HEK293 (cell line): ENCODE measurements around the gene OR52E2.

Source experiments
- CTCF ChIA-PET: fragments of 350-600 bp; formaldehyde crosslinking; extraction: SDS; loops from one replicate; lab custom pipeline; 2021; ENCODE audit warnings: antibody characterized with exemption; lab: Yijun Ruan, JAX
- POLR2A ChIA-PET: fragments of 300-600 bp; formaldehyde crosslinking; extraction: SDS; loops from one replicate; lab custom pipeline; 2020; ENCODE audit warnings: antibody characterized with exemption, inconsistent platforms; lab: Yijun Ruan, JAX
- H3K27ac ChIP-seq: fragments of 200-500 bp; sonication (Bioruptor generic); 2 replicates; pipeline ENCODE4 v1.5.1; 2014; ENCODE audit warnings: low read depth, low read length, control low read depth, inconsistent platforms; ENCODE audit errors: extremely low read depth
- H3K36me3 ChIP-seq, 2 experiments: fragments of 200-500 bp in 1 of 2; sonication (Bioruptor generic) in 1 of 2; 1 replicate in 1 of 2; 2 replicates in 1 of 2; pipeline ENCODE4 v1.5.1; 2014 to 2017; ENCODE audit warnings: inconsistent platforms in 2 of 2, low read length in 2 of 2; ENCODE audit not compliant: control insufficient read depth in 2 of 2, insufficient read depth in 1 of 2
- H3K4me1 ChIP-seq: fragments of 200-500 bp; sonication (Bioruptor generic); 2 replicates; pipeline ENCODE4 v1.5.1; 2014; ENCODE audit warnings: mild to moderate bottlenecking, low read length, inconsistent platforms; ENCODE audit not compliant: control insufficient read depth, insufficient read depth
- H3K4me3 ChIP-seq: 2 replicates; pipeline ENCODE4 v1.5.1; 2011; ENCODE audit warnings: low read depth, mild to moderate bottlenecking, control low read depth, low read length, moderate library complexity
- H3K9me3 ChIP-seq: fragments of 200-500 bp; sonication (Bioruptor generic); 2 replicates; pipeline ENCODE4 v1.5.1; 2014; ENCODE audit warnings: low read depth, low read length, inconsistent platforms; ENCODE audit not compliant: control insufficient read depth, insufficient read depth
- ATF2 ChIP-seq: fragments of 450-650 bp; formaldehyde crosslinking; IDR thresholded peaks from 2 replicates; pipeline ENCODE4 v1.5.1; 2016; ENCODE audit warnings: missing biosample characterization, missing genetic modification characterization, low read depth
- CTCF ChIP-seq: fragments of 450-650 bp; formaldehyde crosslinking; IDR thresholded peaks from 2 replicates; pipeline ENCODE4 v1.5.1; 2016; ENCODE audit warnings: missing biosample characterization, missing genetic modification characterization
- KLF8 ChIP-seq: fragments of 450-650 bp; formaldehyde crosslinking; IDR thresholded peaks from 2 replicates; pipeline ENCODE4 v1.5.1; 2016; ENCODE audit warnings: missing biosample characterization, missing genetic modification characterization
- OVOL3 ChIP-seq: fragments of 450-650 bp; formaldehyde crosslinking; IDR thresholded peaks from 2 replicates; pipeline ENCODE4 v1.5.1; 2016; ENCODE audit warnings: missing biosample characterization, missing genetic modification characterization
- ZFP69B ChIP-seq: fragments of 450-650 bp; formaldehyde crosslinking; IDR thresholded peaks from 2 replicates; pipeline ENCODE4 v1.5.1; 2016; ENCODE audit warnings: missing biosample characterization, missing genetic modification characterization
- ZNF146 ChIP-seq: fragments of 450-650 bp; formaldehyde crosslinking; IDR thresholded peaks from 2 replicates; pipeline ENCODE4 v1.5.1; 2016; ENCODE audit warnings: missing biosample characterization, missing genetic modification characterization
- ZNF221 ChIP-seq: fragments of 450-650 bp; formaldehyde crosslinking; IDR thresholded peaks from 2 replicates; pipeline ENCODE4 v1.5.1; 2017; ENCODE audit warnings: missing biosample characterization, missing genetic modification characterization, borderline replicate concordance
- ZNF23 ChIP-seq: fragments of 450-650 bp; formaldehyde crosslinking; IDR thresholded peaks from 2 replicates; pipeline ENCODE4 v1.5.1; 2016; ENCODE audit warnings: missing biosample characterization, missing genetic modification characterization, borderline replicate concordance
- ZNF341 ChIP-seq: fragments of 450-650 bp; formaldehyde crosslinking; IDR thresholded peaks from 2 replicates; pipeline ENCODE4; 2016; ENCODE audit warnings: low read depth, missing biosample characterization, missing genetic modification characterization
- ZNF37A ChIP-seq: fragments of 450-650 bp; IDR thresholded peaks from 2 replicates; pipeline ENCODE4 v1.5.1; 2018; ENCODE audit warnings: missing biosample characterization, missing genetic modification characterization
- ZNF391 ChIP-seq: fragments of 450-650 bp; formaldehyde crosslinking; IDR thresholded peaks from 2 replicates; pipeline ENCODE4 v1.5.1; 2016; ENCODE audit warnings: low read depth, missing biosample characterization, missing genetic modification characterization, borderline replicate concordance
- ZNF404 ChIP-seq: fragments of 450-650 bp; formaldehyde crosslinking; IDR thresholded peaks from 2 replicates; pipeline ENCODE4 v1.5.1; 2017; ENCODE audit warnings: missing biosample characterization, missing genetic modification characterization
- ZNF473 ChIP-seq: fragments of 450-650 bp; formaldehyde crosslinking; IDR thresholded peaks from 2 replicates; pipeline ENCODE4 v1.5.1; 2017; ENCODE audit warnings: missing biosample characterization, missing genetic modification characterization
- ZNF585B ChIP-seq: fragments of 450-650 bp; formaldehyde crosslinking; IDR thresholded peaks from 2 replicates; pipeline ENCODE4 v1.5.1; 2016; ENCODE audit warnings: missing biosample characterization, missing genetic modification characterization
- ZNF621 ChIP-seq: fragments of 450-650 bp; formaldehyde crosslinking; IDR thresholded peaks from 2 replicates; pipeline ENCODE4 v1.5.1; 2017; ENCODE audit warnings: missing biosample characterization, missing genetic modification characterization
- ZNF626 ChIP-seq: fragments of 450-650 bp; sonication (Bioruptor Pico); formaldehyde crosslinking; IDR thresholded peaks from 2 replicates; pipeline ENCODE4 v1.5.1; 2018; ENCODE audit warnings: missing biosample characterization, missing genetic modification characterization, inconsistent platforms
- ZNF629 ChIP-seq: fragments of 450-650 bp; formaldehyde crosslinking; IDR thresholded peaks from 2 replicates; pipeline ENCODE4 v1.5.1; 2017; ENCODE audit warnings: missing biosample characterization, missing genetic modification characterization
- ZNF654 ChIP-seq: fragments of 450-650 bp; formaldehyde crosslinking; IDR thresholded peaks from 2 replicates; pipeline ENCODE4 v1.5.1; 2016; ENCODE audit warnings: low read depth, missing biosample characterization, missing genetic modification characterization
- ZNF677 ChIP-seq: fragments of 450-650 bp; IDR thresholded peaks from 2 replicates; pipeline ENCODE4 v1.5.0; 2018; ENCODE audit warnings: missing biosample characterization, mild to moderate bottlenecking, missing genetic modification characterization, moderate library complexity
- ZSCAN16 ChIP-seq: fragments of 450-650 bp; formaldehyde crosslinking; IDR thresholded peaks from 2 replicates; pipeline ENCODE4 v1.5.1; 2016; ENCODE audit warnings: missing biosample characterization, missing genetic modification characterization
- TF ChIP-seq, protein P1 (sequence below): fragments of 450-650 bp; formaldehyde crosslinking; IDR thresholded peaks from 2 replicates; pipeline ENCODE4 v1.5.1; 2016; ENCODE audit warnings: missing biosample characterization, missing genetic modification characterization
- TF ChIP-seq, protein P2 (sequence below): fragments of 450-650 bp; formaldehyde crosslinking; IDR thresholded peaks from 2 replicates; pipeline ENCODE4 v1.5.1; 2016; ENCODE audit warnings: missing biosample characterization, missing genetic modification characterization

OR52E2 gene

DNA sequence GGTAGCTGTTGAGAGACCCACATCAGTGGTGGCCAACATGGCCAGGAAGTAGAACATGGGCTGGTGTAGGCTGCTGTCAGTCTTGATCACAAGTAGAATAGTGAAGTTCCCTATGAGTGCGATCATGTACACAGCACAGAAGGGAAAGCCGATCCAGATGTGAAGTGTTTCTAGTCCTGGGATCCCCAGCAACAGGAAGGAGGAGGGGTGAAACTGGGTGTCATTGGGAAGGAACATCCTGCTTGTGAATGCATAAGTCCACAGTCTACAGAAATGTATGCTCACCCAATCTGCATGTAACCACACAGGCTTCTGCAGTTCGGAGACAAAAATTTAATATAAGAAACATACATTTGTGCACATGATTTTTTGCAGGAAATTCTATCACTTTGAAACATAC lies at the start of gene OR52E2:
Gene OR52E2 (minus strand): TSS at position 237 of the 400 bp plus-strand sequence. CDS start 0 bp downstream, at position 237.
- no peak within 1 kb of the TSS for H3K4me3 ChIP-seq
- H3K9me3 ChIP-seq: no peaks in the 10 kb centered on the region
- CTCF ChIA-PET: interaction anchor here (0.5 kb wide), 1 partner anchor 521 kb away, joined by 3 read pairs; no protein-coding TSS in a partner anchor
- H3K27ac ChIP-seq: no peak within 1 kb of the TSS
- POLR2A ChIA-PET: no interaction called here
- TF ChIP-seq, protein P1, sequence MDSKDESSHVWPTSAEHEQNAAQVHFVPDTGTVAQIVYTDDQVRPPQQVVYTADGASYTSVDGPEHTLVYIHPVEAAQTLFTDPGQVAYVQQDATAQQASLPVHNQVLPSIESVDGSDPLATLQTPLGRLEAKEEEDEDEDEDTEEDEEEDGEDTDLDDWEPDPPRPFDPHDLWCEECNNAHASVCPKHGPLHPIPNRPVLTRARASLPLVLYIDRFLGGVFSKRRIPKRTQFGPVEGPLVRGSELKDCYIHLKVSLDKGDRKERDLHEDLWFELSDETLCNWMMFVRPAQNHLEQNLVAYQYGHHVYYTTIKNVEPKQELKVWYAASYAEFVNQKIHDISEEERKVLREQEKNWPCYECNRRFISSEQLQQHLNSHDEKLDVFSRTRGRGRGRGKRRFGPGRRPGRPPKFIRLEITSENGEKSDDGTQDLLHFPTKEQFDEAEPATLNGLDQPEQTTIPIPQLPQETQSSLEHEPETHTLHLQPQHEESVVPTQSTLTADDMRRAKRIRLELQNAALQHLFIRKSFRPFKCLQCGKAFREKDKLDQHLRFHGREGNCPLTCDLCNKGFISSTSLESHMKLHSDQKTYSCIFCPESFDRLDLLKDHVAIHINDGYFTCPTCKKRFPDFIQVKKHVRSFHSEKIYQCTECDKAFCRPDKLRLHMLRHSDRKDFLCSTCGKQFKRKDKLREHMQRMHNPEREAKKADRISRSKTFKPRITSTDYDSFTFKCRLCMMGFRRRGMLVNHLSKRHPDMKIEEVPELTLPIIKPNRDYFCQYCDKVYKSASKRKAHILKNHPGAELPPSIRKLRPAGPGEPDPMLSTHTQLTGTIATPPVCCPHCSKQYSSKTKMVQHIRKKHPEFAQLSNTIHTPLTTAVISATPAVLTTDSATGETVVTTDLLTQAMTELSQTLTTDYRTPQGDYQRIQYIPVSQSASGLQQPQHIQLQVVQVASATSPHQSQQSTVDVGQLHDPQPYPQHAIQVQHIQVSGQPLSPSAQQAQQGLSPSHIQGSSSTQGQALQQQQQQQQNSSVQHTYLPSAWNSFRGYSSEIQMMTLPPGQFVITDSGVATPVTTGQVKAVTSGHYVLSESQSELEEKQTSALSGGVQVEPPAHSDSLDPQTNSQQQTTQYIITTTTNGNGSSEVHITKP (tag by site-specific recombination): no peak
- TF ChIP-seq ZNF621 (no peak), ZNF654 (tag by site-specific recombination) (no peak), OVOL3 (tag by site-specific recombination) (no peak), ZFP69B (tag by site-specific recombination) (no peak), ZNF221 (tag by site-specific recombination) (no peak), ZNF629 (tag by site-specific recombination) (no peak), ZNF626 (no peak), ZNF341 (no peak), ZNF585B (tag by site-specific recombination) (no peak), ZNF677 (tag by site-specific recombination) (no peak), ZNF146 (tag by site-specific recombination) (no peak), KLF8 (tag by site-specific recombination) (no peak), ZNF23 (no peak), ZNF391 (tag by site-specific recombination) (no peak), ATF2 (tag by site-specific recombination) (no peak)
- TF ChIP-seq, protein P2, sequence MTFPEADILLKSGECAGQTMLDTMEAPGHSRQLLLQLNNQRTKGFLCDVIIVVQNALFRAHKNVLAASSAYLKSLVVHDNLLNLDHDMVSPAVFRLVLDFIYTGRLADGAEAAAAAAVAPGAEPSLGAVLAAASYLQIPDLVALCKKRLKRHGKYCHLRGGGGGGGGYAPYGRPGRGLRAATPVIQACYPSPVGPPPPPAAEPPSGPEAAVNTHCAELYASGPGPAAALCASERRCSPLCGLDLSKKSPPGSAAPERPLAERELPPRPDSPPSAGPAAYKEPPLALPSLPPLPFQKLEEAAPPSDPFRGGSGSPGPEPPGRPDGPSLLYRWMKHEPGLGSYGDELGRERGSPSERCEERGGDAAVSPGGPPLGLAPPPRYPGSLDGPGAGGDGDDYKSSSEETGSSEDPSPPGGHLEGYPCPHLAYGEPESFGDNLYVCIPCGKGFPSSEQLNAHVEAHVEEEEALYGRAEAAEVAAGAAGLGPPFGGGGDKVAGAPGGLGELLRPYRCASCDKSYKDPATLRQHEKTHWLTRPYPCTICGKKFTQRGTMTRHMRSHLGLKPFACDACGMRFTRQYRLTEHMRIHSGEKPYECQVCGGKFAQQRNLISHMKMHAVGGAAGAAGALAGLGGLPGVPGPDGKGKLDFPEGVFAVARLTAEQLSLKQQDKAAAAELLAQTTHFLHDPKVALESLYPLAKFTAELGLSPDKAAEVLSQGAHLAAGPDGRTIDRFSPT: no peak
- no peaks in the 10 kb centered on the region for H3K36me3 ChIP-seq
- no peaks in the 10 kb centered on the region for H3K4me1 ChIP-seq

- POLR2A ChIA-PET: no interaction called here
Observed at GRCh38 chr11:5107285-5107684, 47.9 kb upstream of the OR52E2 start.

More at GRCh38 chr11:5107285-5107684, 47.9 kb upstream of the OR52E2 start:
- TF ChIP-seq ZNF404 (no peak), ZSCAN16 (tag by site-specific recombination) (no peak), ZNF473 (tag by site-specific recombination) (no peak), ZNF37A (no peak), CTCF (tag by site-specific recombination) (no peak)
- TF ChIP-seq, all 188 proteins: peak for 0
- CTCF ChIA-PET: interaction anchor here (0.7 kb wide), 1 partner anchor 242 kb away, joined by 4 read pairs; no protein-coding TSS in a partner anchor
- Histone ChIP-seq H3K9me3 (no peaks in the 10 kb centered on the region), H3K4me3 (no peak overlapping the region), H3K36me3 (no peaks in the 10 kb centered on the region), H3K4me1 (no peaks in the 10 kb centered on the region), H3K27ac (no peak overlapping the region)
